Loucy (cell line): ENCODE measurements around the gene LUM.
"Not testable (repeated sequence)": the region's sequence is repeated elsewhere in the genome, so short reads cannot be mapped to it uniquely, and the experiment has no call there.

Experiments
- H2AFZ ChIP-seq: fragments of 200-600 bp; sonication (generic); 2 replicates; pipeline ENCODE4 v1.6.0; 2016; ENCODE audit warnings: antibody characterized with exemption, mild to moderate bottlenecking, low read length, moderate library complexity
- H3F3A ChIP-seq: fragments of 200-600 bp; 2 replicates; pipeline ENCODE4 v1.6.0; 2016; ENCODE audit warnings: antibody characterized with exemption, low read depth, mild to moderate bottlenecking
- H3K27me3 ChIP-seq: fragments of 200-600 bp; sonication (generic); 2 replicates; pipeline ENCODE4 v1.6.1; 2014; ENCODE audit warnings: low read length, mild to moderate bottlenecking; ENCODE audit not compliant: insufficient read depth, poor library complexity, severe bottlenecking
- H3K36me3 ChIP-seq: fragments of 200-600 bp; sonication (generic); 2 replicates; pipeline ENCODE4 v1.6.1; 2016; ENCODE audit warnings: low read length; ENCODE audit not compliant: insufficient read depth
- H3K4me1 ChIP-seq: fragments of 200-600 bp; sonication (generic); 2 replicates; pipeline ENCODE4 v1.5.1; 2014; ENCODE audit warnings: low read length, mild to moderate bottlenecking; ENCODE audit not compliant: insufficient read depth, poor library complexity, severe bottlenecking
- H3K4me2 ChIP-seq: fragments of 200-600 bp; sonication (generic); 2 replicates; pipeline ENCODE4 v1.6.0; 2014; ENCODE audit warnings: antibody characterized with exemption, low read length, low read depth, mild to moderate bottlenecking; ENCODE audit not compliant: poor library complexity, severe bottlenecking
- H3K4me3 ChIP-seq: fragments of 200-600 bp; sonication (generic); 2 replicates; pipeline ENCODE4 v1.5.1; 2014; ENCODE audit warnings: low read length, mild to moderate bottlenecking, mixed read lengths; ENCODE audit not compliant: poor library complexity, severe bottlenecking
- H3K79me2 ChIP-seq: fragments of 200-600 bp; sonication (generic); 2 replicates; pipeline ENCODE4 v1.6.1; 2014; ENCODE audit warnings: low read length; ENCODE audit not compliant: insufficient read depth
- H3K9ac ChIP-seq: fragments of 200-600 bp; sonication (generic); 2 replicates; pipeline ENCODE4 v1.6.0; 2014; ENCODE audit warnings: mild to moderate bottlenecking, low read depth, low read length, moderate library complexity; ENCODE audit not compliant: poor library complexity, severe bottlenecking
- H3K9me2 ChIP-seq: fragments of 200-600 bp; sonication (generic); replicated peaks from 2 replicates; pipeline ENCODE4 v1.6.1; 2016; ENCODE audit warnings: low read depth, low read length, mixed read lengths
- H3K9me3 ChIP-seq: fragments of 200-600 bp; sonication (generic); 2 replicates; pipeline ENCODE4 v1.6.1; 2014; ENCODE audit warnings: mild to moderate bottlenecking, antibody characterized with exemption, low read length, low read depth; ENCODE audit not compliant: insufficient read depth
- H4K20me1 ChIP-seq: fragments of 200-600 bp; sonication (generic); 2 replicates; pipeline ENCODE4 v1.6.0; 2014; ENCODE audit warnings: antibody characterized with exemption, low read length, mild to moderate bottlenecking; ENCODE audit not compliant: insufficient read depth, poor library complexity, severe bottlenecking
- EZH2phosphoT487 ChIP-seq: fragments of 200-600 bp; IDR thresholded peaks from 2 replicates; pipeline ENCODE4 v1.6.1; 2018; ENCODE audit warnings: antibody characterized with exemption, mild to moderate bottlenecking, moderate library complexity, borderline replicate concordance
- TF ChIP-seq, protein P1 (sequence below): fragments of 200-600 bp; sonication (generic); conservative IDR thresholded peaks from 2 replicates; pipeline ENCODE4 v1.5.1; 2014; ENCODE audit warnings: mild to moderate bottlenecking, antibody characterized with exemption, low read length

Gene LUM

DNA sequence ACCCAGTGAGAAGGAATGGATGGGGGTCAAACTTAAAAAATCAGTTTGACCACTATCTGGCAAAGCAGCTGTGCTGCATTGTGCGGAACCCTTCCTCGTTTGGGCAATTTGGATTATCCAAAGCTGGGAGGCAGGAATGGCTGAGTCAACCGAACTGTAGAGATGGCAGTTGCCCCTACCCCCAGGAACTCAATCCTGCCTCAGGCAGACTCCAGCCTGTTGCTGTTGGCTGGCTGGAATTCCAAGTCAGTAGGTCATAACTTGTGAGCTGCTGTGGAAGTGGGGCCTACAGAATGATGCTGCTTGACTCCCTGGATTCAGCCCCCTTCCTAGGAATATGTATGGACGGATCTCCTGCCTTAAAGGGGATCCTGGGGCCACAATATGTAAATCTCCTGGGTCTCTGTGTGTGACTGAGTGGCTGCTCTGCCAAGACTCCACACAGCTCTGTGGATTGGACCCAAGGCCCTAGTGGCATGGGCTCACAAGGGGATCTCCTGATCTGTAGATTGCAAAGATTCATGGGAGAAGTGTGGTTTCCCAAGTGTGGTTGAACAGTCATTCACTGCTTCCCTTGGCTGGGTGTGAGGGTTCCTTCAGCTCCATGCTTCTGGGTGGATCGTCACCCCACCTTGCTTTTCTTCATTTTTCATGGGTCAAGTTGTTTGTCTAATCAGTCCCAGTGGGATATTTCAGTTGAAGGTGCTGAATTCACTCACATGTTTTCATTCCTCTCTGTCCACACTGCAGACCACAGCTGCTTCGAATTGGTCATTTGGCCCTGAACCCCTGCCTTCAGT is 19.2 kb downstream of the LUM start:
- TF ChIP-seq, protein P1, sequence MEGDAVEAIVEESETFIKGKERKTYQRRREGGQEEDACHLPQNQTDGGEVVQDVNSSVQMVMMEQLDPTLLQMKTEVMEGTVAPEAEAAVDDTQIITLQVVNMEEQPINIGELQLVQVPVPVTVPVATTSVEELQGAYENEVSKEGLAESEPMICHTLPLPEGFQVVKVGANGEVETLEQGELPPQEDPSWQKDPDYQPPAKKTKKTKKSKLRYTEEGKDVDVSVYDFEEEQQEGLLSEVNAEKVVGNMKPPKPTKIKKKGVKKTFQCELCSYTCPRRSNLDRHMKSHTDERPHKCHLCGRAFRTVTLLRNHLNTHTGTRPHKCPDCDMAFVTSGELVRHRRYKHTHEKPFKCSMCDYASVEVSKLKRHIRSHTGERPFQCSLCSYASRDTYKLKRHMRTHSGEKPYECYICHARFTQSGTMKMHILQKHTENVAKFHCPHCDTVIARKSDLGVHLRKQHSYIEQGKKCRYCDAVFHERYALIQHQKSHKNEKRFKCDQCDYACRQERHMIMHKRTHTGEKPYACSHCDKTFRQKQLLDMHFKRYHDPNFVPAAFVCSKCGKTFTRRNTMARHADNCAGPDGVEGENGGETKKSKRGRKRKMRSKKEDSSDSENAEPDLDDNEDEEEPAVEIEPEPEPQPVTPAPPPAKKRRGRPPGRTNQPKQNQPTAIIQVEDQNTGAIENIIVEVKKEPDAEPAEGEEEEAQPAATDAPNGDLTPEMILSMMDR = no peak
- no peak for TF ChIP-seq EZH2phosphoT487
- Histone ChIP-seq H2AFZ (no peak overlapping the region), H3K9me2 (no peaks in the 10 kb centered on the region), H3K36me3 (no peaks in the 10 kb centered on the region), H4K20me1 (no peaks in the 10 kb centered on the region), H3K4me3 (no peak overlapping the region), H3K9ac (no peak overlapping the region), H3K4me1 (no peaks in the 10 kb centered on the region), H3F3A (no peaks in the 10 kb centered on the region), H3K27me3 (no peaks in the 10 kb centered on the region), H3K4me2 (no peak overlapping the region), H3K9me3 (peaks cover 6% of the 10 kb centered on the region; the same call in 1 of the 2 replicates), H3K79me2 (no peaks in the 10 kb centered on the region)

DNA sequence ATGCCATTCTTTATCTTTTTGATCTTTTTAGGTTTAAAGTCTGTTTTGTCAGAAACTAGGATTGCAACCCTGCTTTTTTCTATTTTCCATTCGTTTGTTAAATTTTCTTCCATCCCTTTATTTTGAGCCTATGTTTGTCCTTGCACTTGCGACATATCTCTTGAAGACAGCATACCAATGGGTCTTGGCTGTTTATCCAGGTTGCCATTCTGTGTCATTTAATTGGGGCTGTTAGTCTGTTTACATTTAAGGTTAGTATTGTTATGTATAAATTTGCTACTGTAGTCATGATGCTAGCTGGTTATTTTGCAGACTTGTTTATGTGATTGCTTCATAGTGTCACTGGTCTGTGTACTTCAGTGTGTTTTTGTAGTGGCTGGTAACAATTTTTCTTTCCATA is 21.3 kb downstream of the LUM start:
- not testable (repeated sequence) for H3K36me3 ChIP-seq, H3K9ac ChIP-seq, H4K20me1 ChIP-seq, H3K9me3 ChIP-seq, H3K9me2 ChIP-seq, H3K4me1 ChIP-seq, H3K4me2 ChIP-seq, H3F3A ChIP-seq, H3K27me3 ChIP-seq, H3K4me3 ChIP-seq, H2AFZ ChIP-seq, H3K79me2 ChIP-seq

DNA sequence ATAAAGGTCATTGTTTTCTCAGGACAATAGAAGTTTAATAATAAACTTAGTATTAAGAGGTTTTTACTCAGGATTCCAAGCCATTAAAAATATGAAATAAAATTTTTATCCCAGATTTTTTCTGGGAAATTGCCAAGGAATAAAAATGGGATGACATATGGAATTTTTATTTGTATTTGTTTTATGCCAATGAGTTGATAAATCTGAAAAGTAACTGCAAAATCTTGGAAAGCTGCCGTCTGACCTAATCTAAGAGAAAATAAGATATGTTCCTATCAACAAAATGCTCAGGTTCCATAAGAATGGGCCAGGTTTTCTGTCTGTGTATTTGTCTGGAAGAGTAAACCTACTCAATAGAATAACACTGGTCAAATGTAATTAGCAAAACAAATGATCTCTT is 31.3 kb downstream of the LUM start:
- Histone ChIP-seq H3K4me3 (no peak overlapping the region), H3K9me2 (no peaks in the 10 kb centered on the region), H3K79me2 (no peaks in the 10 kb centered on the region), H3K4me1 (no peaks in the 10 kb centered on the region), H3K27me3 (no peaks in the 10 kb centered on the region), H3F3A (no peaks in the 10 kb centered on the region), H3K36me3 (no peaks in the 10 kb centered on the region), H3K9ac (no peak overlapping the region), H4K20me1 (no peaks in the 10 kb centered on the region), H2AFZ (no peak overlapping the region), H3K9me3 (no peaks in the 10 kb centered on the region), H3K4me2 (no peak overlapping the region)
- no peak for TF ChIP-seq EZH2phosphoT487
- TF ChIP-seq, protein P1 = no peak

DNA sequence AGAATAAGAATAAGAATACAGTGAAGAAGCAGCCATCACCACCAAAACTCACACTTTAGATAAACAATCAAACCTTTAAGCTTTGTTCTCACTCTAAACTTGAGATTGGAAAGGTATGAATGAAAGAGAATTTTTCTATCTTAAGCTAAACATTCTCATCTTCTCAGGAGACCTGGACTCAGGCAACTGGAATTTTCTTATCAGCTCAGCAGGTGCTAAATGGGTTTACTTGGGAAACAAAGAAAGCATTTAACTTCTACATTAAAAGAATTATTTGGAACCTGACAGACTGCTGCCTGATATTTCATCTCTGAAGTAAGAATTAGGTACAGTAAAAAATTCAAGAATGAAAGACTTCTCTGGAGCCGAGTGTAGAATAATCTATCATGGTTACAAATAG is 32.8 kb downstream of the LUM start:
- no peaks in the 10 kb centered on the region for H3K9me3 ChIP-seq
- no peak overlapping the region for H3K4me3 ChIP-seq
- no peaks in the 10 kb centered on the region for H3K4me1 ChIP-seq
- no peaks in the 10 kb centered on the region for H3F3A ChIP-seq
- no peak overlapping the region for H3K4me2 ChIP-seq
- no peak overlapping the region for H3K9ac ChIP-seq
- no peak overlapping the region for H2AFZ ChIP-seq
- no peaks in the 10 kb centered on the region for H3K79me2 ChIP-seq
- H3K9me2 ChIP-seq = no peaks in the 10 kb centered on the region
- H4K20me1 ChIP-seq = no peaks in the 10 kb centered on the region
- H3K36me3 ChIP-seq = no peaks in the 10 kb centered on the region
- H3K27me3 ChIP-seq = no peaks in the 10 kb centered on the region
- no peak for TF ChIP-seq EZH2phosphoT487
- TF ChIP-seq, protein P1 = no peak
